Mammary epithelial cell (primary cell): Measurements from ENCODE around the gene FRS3.

ENCODE experiments used
- CTCF ChIP-seq, 2 donors: IDR thresholded peaks in 1 of 2; conservative IDR thresholded peaks in 1 of 2; 2 replicates each; pipeline ENCODE4 v1.5.1; 2011 to 2012; ENCODE audit warnings: inconsistent platforms in 2 of 2, low read length in 2 of 2, mild to moderate bottlenecking in 2 of 2, control low read depth in 1 of 2, low read depth in 1 of 2; ENCODE audit not compliant: insufficient read depth in 1 of 2; ENCODE audit errors: extremely low read depth in 1 of 2
- EZH2 ChIP-seq: IDR thresholded peaks from 2 replicates; pipeline ENCODE4 v1.6.1; 2012; ENCODE audit warnings: low read length, inconsistent platforms, borderline replicate concordance

- no peak for TF ChIP-seq CTCF (conservative IDR thresholded peaks at IDR 0.05 in 1 of 2, IDR thresholded peaks at IDR 0.05 in 1 of 2; ENCODE audit: extremely low read depth in 1 of 2, insufficient read depth in 1 of 2, low read depth in 1 of 2, low read length in 2 of 2)
- TF ChIP-seq EZH2, result no peak
These were observed 38.8 kb upstream of the FRS3 start for GRCh38 chr6:41818271-41819054.
